ENCODE data around the gene CHRNA4.

- no peak for TF ChIP-seq POLR2A (IDR thresholded peaks at IDR 0.05; ENCODE audit: low read depth, low read length)
- no peak for TF ChIP-seq RFX5 (IDR thresholded peaks at IDR 0.05; ENCODE audit: low read depth, low read length)
- TF ChIP-seq CTCF (conservative IDR thresholded peaks at IDR 0.05; ENCODE audit: low read depth, low read length) = no peak
- no peak for TF ChIP-seq RAD21 (IDR thresholded peaks at IDR 0.05; ENCODE audit: low read length)
- TF ChIP-seq MXI1 (IDR thresholded peaks at IDR 0.05; ENCODE audit: borderline replicate concordance, low read depth, low read length) = no peak
- no peak for TF ChIP-seq SMC3 (IDR thresholded peaks at IDR 0.05; ENCODE audit: low read depth, low read length)
- TF ChIP-seq USF2 (IDR thresholded peaks at IDR 0.05; ENCODE audit: low read depth, low read length) = no peak
- TF ChIP-seq CEBPB (IDR thresholded peaks at IDR 0.05; ENCODE audit: low read depth, low read length) = no peak
- TF ChIP-seq CHD1 (IDR thresholded peaks at IDR 0.05; ENCODE audit: low read depth, low read length) = no peak
- no peak for TF ChIP-seq FOS (IDR thresholded peaks at IDR 0.05; ENCODE audit: low read depth, low read length)
- no peak for TF ChIP-seq BHLHE40 (IDR thresholded peaks at IDR 0.05; ENCODE audit: low read depth, low read length)
- TF ChIP-seq MAFK (IDR thresholded peaks at IDR 0.05; ENCODE audit: low read depth, low read length) = no peak
- no peak for TF ChIP-seq MAZ (IDR thresholded peaks at IDR 0.05; ENCODE audit: borderline replicate concordance, low read depth, low read length)
Observed at GRCh38 chr20:63406617-63407245, 45.6 kb upstream of the CHRNA4 start.
